ENCODE measurements around the gene RHBDF1. TPM values are rescaled to one million over a fixed set of nuclear protein-coding genes. Genes with fewer than 3 reads are reported as not detected.

Gene RHBDF1
- total and polyA plus RNA-seq, 12 donors: 2.3 to 55.7 (median 7.6) TPM

- Histone ChIP-seq H3K36me3 (replicated peaks in 1 of 2) (peaks cover 0 to 28% of the 10 kb centered on the region in 2 donors), H3K27me3 (no peaks in the 10 kb centered on the region), H3K4me1 (replicated peaks in 1 of 2) (no peaks in the 10 kb centered on the region), H3K4me3 (no peak overlapping the region), H3K27ac (no peak overlapping the region), H3K9me3 (replicated peaks in 1 of 3) (no peaks in the 10 kb centered on the region)
- 79 to 87% (median 83%) methylated on average over 4 to 11 of the region's 11 CpGs for WGBS, 4 donors
- no peak for DNase-seq
- intact Hi-C loops (cut with DNase I): no loop called here
- TF ChIP-seq CTCF (IDR thresholded peaks at IDR 0.05): no peak
- no peak for TF ChIP-seq POLR2A (IDR thresholded peaks at IDR 0.05)
These were observed 12.3 kb downstream of the RHBDF1 start for GRCh38 chr16:60166-60565.

GRCh38 chr16:59440-60059 lies 12.9 kb downstream of the RHBDF1 start:
- H3K27me3 ChIP-seq: no peaks in the 10 kb centered on the region
- WGBS, 4 donors: 80 to 89% (median 85%) methylated on average over 9 to 14 of the region's 14 CpGs
- intact Hi-C loops (cut with DNase I): no loop called here
- H3K36me3 ChIP-seq (replicated peaks in 1 of 2): peaks cover 0 to 28% of the 10 kb centered on the region in 2 donors
- no peak for DNase-seq
- H3K4me3 ChIP-seq: no peak overlapping the region
- no peaks in the 10 kb centered on the region for H3K9me3 ChIP-seq (replicated peaks in 1 of 3)
- H3K4me1 ChIP-seq (replicated peaks in 1 of 2): no peaks in the 10 kb centered on the region
- TF ChIP-seq POLR2A (IDR thresholded peaks at IDR 0.05): no peak
- no peak overlapping the region for H3K27ac ChIP-seq

- intact Hi-C loops (cut with DNase I): no loop called here
- H3K36me3 ChIP-seq (replicated peaks in 1 of 2): peaks cover 0 to 28% of the 10 kb centered on the region in 2 donors
- H3K27me3 ChIP-seq: no peaks in the 10 kb centered on the region
- H3K4me1 ChIP-seq (replicated peaks in 1 of 2): peaks cover 5 to 6% of the 10 kb centered on the region in 2 donors
- no peak overlapping the region for H3K4me3 ChIP-seq
- H3K9me3 ChIP-seq (replicated peaks in 1 of 3): no peaks in the 10 kb centered on the region
- WGBS, 4 donors: 83 to 88% (median 86%) methylated on average over 16 to 29 of the region's 29 CpGs
- no peak for TF ChIP-seq CTCF (IDR thresholded peaks at IDR 0.05)
- TF ChIP-seq POLR2A (IDR thresholded peaks at IDR 0.05): no peak
- no peak overlapping the region for H3K27ac ChIP-seq
- no peak for DNase-seq
These were observed 13.7 kb downstream of the RHBDF1 start for GRCh38 chr16:58491-59439.

GRCh38 chr16:57711-58110 lies 14.7 kb downstream of the RHBDF1 start:
- 72 to 86% (median 76%) methylated on average over 5 to 8 of the region's 8 CpGs for WGBS, 4 donors
- Histone ChIP-seq H3K27me3 (no peaks in the 10 kb centered on the region), H3K36me3 (replicated peaks in 1 of 2) (peaks cover 0 to 28% of the 10 kb centered on the region in 2 donors), H3K9me3 (replicated peaks in 1 of 3) (no peaks in the 10 kb centered on the region), H3K4me3 (no peak overlapping the region), H3K27ac (no peak overlapping the region), H3K4me1 (replicated peaks in 1 of 2) (peaks cover 5 to 8% of the 10 kb centered on the region in 2 donors)
- no peak for TF ChIP-seq POLR2A (IDR thresholded peaks at IDR 0.05)
- no peak for TF ChIP-seq CTCF (IDR thresholded peaks at IDR 0.05)
- intact Hi-C loops (cut with DNase I): no loop called here
- no peak for DNase-seq
